ENCODE results near the gene IDS.
"Not testable (repeated sequence)": the region's sequence is repeated elsewhere in the genome, so short reads cannot be mapped to it uniquely, and the experiment has no call there.

Gene IDS

DNA sequence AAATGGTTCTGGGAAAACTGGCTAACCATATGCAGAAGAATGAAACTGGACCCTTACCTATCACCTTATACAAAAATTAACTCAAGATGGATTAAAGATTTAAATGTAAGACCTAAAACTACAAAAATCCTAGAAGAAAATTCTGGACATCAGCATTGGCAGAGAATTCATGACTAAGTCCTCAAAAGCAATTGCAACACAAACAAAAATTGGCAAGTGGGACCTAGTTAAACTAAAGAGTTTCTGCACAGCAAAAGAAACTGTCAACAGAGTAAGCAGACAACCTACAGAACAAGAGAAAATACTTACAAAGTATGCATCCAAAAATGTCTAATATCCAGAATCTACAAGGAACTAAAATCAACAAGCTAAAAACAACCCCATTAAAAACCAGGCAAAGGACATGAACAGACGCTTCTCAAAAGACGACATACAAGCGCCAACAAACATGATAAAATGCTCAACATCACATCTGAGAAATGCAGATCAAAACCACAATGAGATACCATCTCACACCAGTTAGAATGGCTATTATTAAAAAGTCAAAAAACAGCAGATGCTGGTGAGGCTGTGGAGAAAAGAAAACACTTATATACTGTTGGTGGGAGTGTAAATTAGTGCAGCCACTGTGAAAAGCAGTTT lies 15.7 kb upstream of the IDS start:
- not testable (repeated sequence) for H3K9me3 ChIP-seq; H3K36me3 ChIP-seq (replicated peaks); H3K4me1 ChIP-seq; DNase-seq (ENCODE audit: low spot score in 2 of 2); H3K4me3 ChIP-seq
- in situ Hi-C loops (cut with MboI; ENCODE audit: low sequenced_read_pairs), result loop anchor here (25.0 kb wide), 1 partner anchor 117 kb away; the partner anchor contains the start of gene TMEM185A
- peaks cover 20% of the 10 kb centered on the region for H3K27me3 ChIP-seq (ENCODE audit: low read depth)

GRCh38 chrX:149518236-149518635 lies 13.1 kb upstream of the IDS start:
- Histone ChIP-seq H3K4me3 (no peak overlapping the region), H3K9me3 (no peaks in the 10 kb centered on the region), H3K27me3 (ENCODE audit: low read depth) (peaks cover 20% of the 10 kb centered on the region), H3K36me3 (replicated peaks) (no peaks in the 10 kb centered on the region), H3K4me1 (no peaks in the 10 kb centered on the region)
- in situ Hi-C loops (cut with MboI; ENCODE audit: low sequenced_read_pairs), result loop anchor here (25.0 kb wide), 1 partner anchor 119 kb away; the partner anchor contains the start of gene TMEM185A
- no peak for DNase-seq (ENCODE audit: low spot score in 2 of 2)

DNA sequence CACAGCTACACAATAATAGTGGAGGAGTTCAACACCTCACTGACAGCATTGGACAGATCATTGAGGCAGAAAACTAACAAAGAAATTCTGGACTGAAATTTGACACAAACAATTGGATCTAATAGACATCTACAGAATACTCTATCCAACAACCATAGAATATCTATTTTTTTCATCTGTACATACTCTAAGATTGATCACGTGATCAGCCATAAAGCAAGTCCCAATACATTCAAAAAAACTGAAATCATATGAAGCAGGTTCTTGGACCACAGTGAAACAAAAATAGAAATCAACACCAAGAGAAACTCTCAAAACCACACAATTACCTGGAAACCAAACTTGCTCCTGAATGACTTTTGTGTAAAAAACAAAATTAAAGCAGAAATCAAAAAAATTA lies 12.2 kb upstream of the IDS start:
- no peaks in the 10 kb centered on the region for H3K9me3 ChIP-seq
- no peaks in the 10 kb centered on the region for H3K36me3 ChIP-seq (replicated peaks)
- H3K4me3 ChIP-seq, result no peak overlapping the region
- DNase-seq (ENCODE audit: low spot score in 2 of 2), result no peak
- no peaks in the 10 kb centered on the region for H3K4me1 ChIP-seq
- H3K27me3 ChIP-seq (ENCODE audit: low read depth), result peaks cover 20% of the 10 kb centered on the region
- in situ Hi-C loops (cut with MboI; ENCODE audit: low sequenced_read_pairs), result loop anchor here (25.0 kb wide), 1 partner anchor 120 kb away; the partner anchor contains the start of gene TMEM185A

- in situ Hi-C loops (cut with MboI; ENCODE audit: low sequenced_read_pairs), result loop anchor here (25.0 kb wide), 1 partner anchor 121 kb away; the partner anchor contains the start of gene TMEM185A
- no peak overlapping the region for H3K4me3 ChIP-seq
- H3K9me3 ChIP-seq, result no peaks in the 10 kb centered on the region
- H3K27me3 ChIP-seq (ENCODE audit: low read depth), result peaks cover 18% of the 10 kb centered on the region
- H3K36me3 ChIP-seq (replicated peaks), result no peaks in the 10 kb centered on the region
- H3K4me1 ChIP-seq, result no peaks in the 10 kb centered on the region
- DNase-seq (ENCODE audit: low spot score in 2 of 2), result no peak
Measured at GRCh38 chrX:149516604-149517003, 11.5 kb upstream of the IDS start.

DNA sequence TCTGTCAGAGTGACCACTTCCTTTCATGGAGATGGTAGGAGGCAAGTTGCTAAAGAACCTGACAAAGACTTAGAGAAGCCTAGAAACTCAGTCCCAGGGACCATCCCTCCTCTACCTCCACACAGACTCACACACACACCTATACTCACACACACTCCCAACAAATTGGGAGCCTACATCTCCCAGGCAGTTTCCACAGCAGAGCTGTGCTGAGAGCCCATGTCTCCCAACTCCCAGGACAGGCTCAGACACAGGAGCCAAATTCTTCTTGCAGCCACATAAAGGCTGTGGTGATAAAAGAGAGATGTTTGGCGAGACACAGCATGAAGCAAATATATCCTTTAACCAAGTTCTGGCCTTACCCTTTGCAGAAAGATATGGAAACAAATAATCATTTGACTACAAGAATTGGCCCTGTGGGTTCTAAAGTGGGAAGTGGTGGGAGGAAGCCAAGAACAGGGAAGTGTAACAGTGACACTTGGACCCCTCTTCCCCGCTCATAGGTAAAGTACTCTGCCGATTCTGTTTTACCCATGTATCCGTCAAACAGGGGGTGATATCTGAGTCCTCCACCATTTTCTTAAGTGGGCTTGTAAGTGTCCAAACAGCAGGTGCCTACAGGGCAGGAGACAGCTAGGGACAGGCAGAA lies 11.0 kb upstream of the IDS start:
- in situ Hi-C loops (cut with MboI; ENCODE audit: low sequenced_read_pairs), result loop anchor here (25.0 kb wide), 1 partner anchor 121 kb away; the partner anchor contains the start of gene TMEM185A
- H3K4me3 ChIP-seq, result no peak overlapping the region
- H3K9me3 ChIP-seq, result no peaks in the 10 kb centered on the region
- no peaks in the 10 kb centered on the region for H3K4me1 ChIP-seq
- peaks cover 13% of the 10 kb centered on the region for H3K27me3 ChIP-seq (ENCODE audit: low read depth)
- H3K36me3 ChIP-seq (replicated peaks), result no peaks in the 10 kb centered on the region
- no peak for DNase-seq (ENCODE audit: low spot score in 2 of 2)

GRCh38 chrX:149513825-149514428 lies 8.8 kb upstream of the IDS start:
- Histone ChIP-seq H3K36me3 (replicated peaks) (no peaks in the 10 kb centered on the region), H3K9me3 (no peaks in the 10 kb centered on the region), H3K4me1 (no peaks in the 10 kb centered on the region), H3K27me3 (ENCODE audit: low read depth) (no peaks in the 10 kb centered on the region), H3K4me3 (no peak overlapping the region)
- in situ Hi-C loops (cut with MboI; ENCODE audit: low sequenced_read_pairs), result loop anchor here (25.0 kb wide), 1 partner anchor 123 kb away; the partner anchor contains the start of gene TMEM185A
- no peak for DNase-seq (ENCODE audit: low spot score in 2 of 2)

- in situ Hi-C loops (cut with MboI; ENCODE audit: low sequenced_read_pairs), result loop anchor here (25.0 kb wide), 1 partner anchor 125 kb away; the partner anchor contains the start of gene TMEM185A
- Histone ChIP-seq H3K4me3 (no peak overlapping the region), H3K36me3 (replicated peaks) (no peaks in the 10 kb centered on the region), H3K4me1 (no peaks in the 10 kb centered on the region), H3K9me3 (no peaks in the 10 kb centered on the region), H3K27me3 (ENCODE audit: low read depth) (no peaks in the 10 kb centered on the region)
- peak; percentile 48 to 78 for DNase-seq (ENCODE audit: low spot score in 2 of 2)
Measured at GRCh38 chrX:149512225-149512885, 7.2 kb upstream of the IDS start.

DNA sequence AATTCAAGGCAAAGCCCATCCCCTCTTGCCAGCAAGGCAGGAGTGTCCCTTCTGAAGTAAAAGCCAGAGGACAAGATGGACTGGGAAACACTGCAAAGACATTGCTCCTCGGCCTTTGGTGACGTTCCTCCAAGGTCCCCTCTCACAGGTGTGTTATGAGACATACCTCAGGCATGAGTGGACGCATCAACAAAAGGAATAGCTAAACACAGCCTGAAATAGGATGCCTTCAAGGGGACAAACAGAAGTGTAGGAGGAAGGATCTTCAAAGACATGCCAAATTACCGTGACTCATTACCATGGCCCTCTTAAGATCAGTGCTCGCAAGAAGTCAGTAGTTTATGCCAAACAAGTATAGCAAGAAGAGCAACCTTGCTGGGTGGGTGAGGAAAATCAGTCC lies 6.0 kb upstream of the IDS start:
- H3K9me3 ChIP-seq, result no peaks in the 10 kb centered on the region
- in situ Hi-C loops (cut with MboI; ENCODE audit: low sequenced_read_pairs), result loop anchor here (25.0 kb wide), 1 partner anchor 126 kb away; the partner anchor contains the start of gene TMEM185A
- H3K4me3 ChIP-seq, result no peak overlapping the region
- no peaks in the 10 kb centered on the region for H3K27me3 ChIP-seq (ENCODE audit: low read depth)
- no peak for DNase-seq (ENCODE audit: low spot score in 2 of 2)
- H3K4me1 ChIP-seq, result no peaks in the 10 kb centered on the region
- H3K36me3 ChIP-seq (replicated peaks), result no peaks in the 10 kb centered on the region

GRCh38 chrX:149510386-149510785 lies 5.3 kb upstream of the IDS start:
- DNase-seq (ENCODE audit: low spot score in 2 of 2), result no peak

DNA sequence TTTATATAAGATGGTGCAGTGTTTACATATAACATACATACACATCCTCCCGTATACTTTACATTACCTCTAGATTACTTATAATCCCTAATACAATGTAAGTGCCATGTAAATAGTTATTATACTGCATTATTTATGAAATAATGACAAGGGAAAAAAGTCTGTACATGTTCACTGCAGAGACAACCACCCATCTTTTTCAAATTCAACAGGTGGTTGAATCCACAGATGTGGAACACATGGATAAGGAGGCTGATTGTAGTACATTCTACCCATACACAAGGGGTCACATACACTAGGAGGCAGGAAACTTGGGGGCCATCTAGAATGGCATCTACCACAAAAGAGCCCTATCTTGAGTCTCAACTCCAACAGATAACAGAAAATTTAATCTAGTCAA lies 3.4 kb upstream of the IDS start:
- no peak for DNase-seq (ENCODE audit: low spot score in 2 of 2)
- peaks cover 10% of the 10 kb centered on the region; the same call in 1 of the 2 replicates for H3K4me1 ChIP-seq
- in situ Hi-C loops (cut with MboI; ENCODE audit: low sequenced_read_pairs), result loop anchor here (25.0 kb wide), 1 partner anchor 129 kb away; the partner anchor contains the start of gene TMEM185A
- no peaks in the 10 kb centered on the region for H3K27me3 ChIP-seq (ENCODE audit: low read depth)
- no peaks in the 10 kb centered on the region for H3K36me3 ChIP-seq (replicated peaks)
- no peaks in the 10 kb centered on the region for H3K9me3 ChIP-seq
- no peak overlapping the region for H3K4me3 ChIP-seq

More at GRCh38 chrX:149510386-149510785, 5.3 kb upstream of the IDS start:
- Histone ChIP-seq H3K9me3 (no peaks in the 10 kb centered on the region), H3K27me3 (ENCODE audit: low read depth) (no peaks in the 10 kb centered on the region), H3K4me1 (peaks cover under 1% of the 10 kb centered on the region; the same call in 1 of the 2 replicates), H3K36me3 (replicated peaks) (no peaks in the 10 kb centered on the region), H3K4me3 (no peak overlapping the region)
- in situ Hi-C loops (cut with MboI; ENCODE audit: low sequenced_read_pairs), result loop anchor here (25.0 kb wide), 1 partner anchor 127 kb away; the partner anchor contains the start of gene TMEM185A

DNA sequence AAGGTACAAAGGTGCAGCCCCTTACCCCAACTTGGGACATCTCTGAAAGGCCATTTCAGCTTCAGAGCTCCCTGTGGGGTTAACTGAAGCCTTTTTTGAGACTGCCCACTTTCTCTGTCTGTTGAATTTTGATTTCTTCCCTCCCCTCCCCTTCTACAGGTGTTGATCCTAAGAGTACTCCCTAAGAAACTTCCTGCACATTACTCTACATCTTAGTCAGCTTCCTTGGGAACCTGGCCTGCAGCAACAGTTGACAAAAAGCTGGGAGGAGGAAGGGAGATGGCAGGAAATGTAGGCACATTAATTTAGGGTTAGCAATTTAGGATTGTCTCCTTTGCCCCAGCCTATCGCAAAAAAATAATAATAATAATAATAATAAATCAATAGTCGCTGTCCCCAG lies 1.2 kb upstream of the IDS start:
- no peaks in the 10 kb centered on the region for H3K9me3 ChIP-seq
- no peak for DNase-seq (ENCODE audit: low spot score in 2 of 2)
- peaks cover 10% of the 10 kb centered on the region; the same call in 1 of the 2 replicates for H3K4me1 ChIP-seq
- H3K36me3 ChIP-seq (replicated peaks), result no peaks in the 10 kb centered on the region
- H3K27me3 ChIP-seq (ENCODE audit: low read depth), result no peaks in the 10 kb centered on the region
- in situ Hi-C loops (cut with MboI; ENCODE audit: low sequenced_read_pairs), result loop anchor here (25.0 kb wide), 1 partner anchor 131 kb away; the partner anchor contains the start of gene TMEM185A
- H3K4me3 ChIP-seq, result no peak overlapping the region

- H3K36me3 ChIP-seq (replicated peaks), result peaks cover 6% of the 10 kb centered on the region
- H3K4me1 ChIP-seq, result peaks cover 10% of the 10 kb centered on the region; the same call in 1 of the 2 replicates
- no peaks in the 10 kb centered on the region for H3K27me3 ChIP-seq (ENCODE audit: low read depth)
- in situ Hi-C loops (cut with MboI; ENCODE audit: low sequenced_read_pairs), result loop anchor here (25.0 kb wide), 1 partner anchor 132 kb away; the partner anchor contains the start of gene TMEM185A
- no peak for DNase-seq (ENCODE audit: low spot score in 2 of 2)
- H3K4me3 ChIP-seq, result no peak overlapping the region; the same call in 1 of the 2 replicates
- H3K9me3 ChIP-seq, result no peaks in the 10 kb centered on the region
Measured at GRCh38 chrX:149505671-149506070, 565 bp upstream of the IDS start.
